ENCODE results near the gene PFN3. TPM values are rescaled to one million over a fixed set of nuclear protein-coding genes. Genes with fewer than 3 reads are reported as not detected.

The PFN3 gene
- total and polyA plus RNA-seq, 4 donors = not detected

- no peak for TF ChIP-seq CTCF (IDR thresholded peaks at IDR 0.05; ENCODE audit: control extremely low read depth, extremely low read depth)
- DNase-seq (no peak), ATAC-seq (ENCODE audit: insufficient read depth, low FRiP score) (no peak)
- no peaks in the 10 kb centered on the region for H3K9me3 ChIP-seq (ENCODE audit: control insufficient read depth in 4 of 4, insufficient read depth in 3 of 4, low read length in 3 of 4)
- H3K27me3 ChIP-seq (ENCODE audit: control insufficient read depth in 3 of 3, insufficient read depth in 3 of 3, low read length in 2 of 3) = peaks cover 0 to 3% (median 0%) of the 10 kb centered on the region in 3 donors
- no peak within 1 kb of the TSS for H3K4me3 ChIP-seq
- WGBS, 2 donors = 85 to 89% methylated on average over 9 of the region's 9 CpGs
- H3K4me1 ChIP-seq (ENCODE audit: control insufficient read depth in 5 of 5, insufficient read depth in 5 of 5, low read length in 5 of 5) = peaks cover 0 to 6% (median 0%) of the 10 kb centered on the region in 5 donors
- H3K36me3 ChIP-seq (ENCODE audit: control insufficient read depth in 4 of 4, insufficient read depth in 4 of 4, low read length in 4 of 4) = no peaks in the 10 kb centered on the region
- H3K9ac ChIP-seq (ENCODE audit: insufficient read depth in 1 of 2, low read length in 2 of 2) = no peak within 1 kb of the TSS
- H3K27ac ChIP-seq (ENCODE audit: low read depth in 1 of 2, low read length in 1 of 2) = no peak within 1 kb of the TSS
Observed at GRCh38 chr5:177409043-177409801, 8.8 kb upstream of the PFN3 start, which contains the start of gene F12. F12 (minus strand) TSS chr5:177409564; CDS start chr5:177409527, 37 bp downstream.

- no peak for DNase-seq
- WGBS, 2 donors = 30 to 56% methylated on average over 5 of the region's 5 CpGs
- H3K9me3 ChIP-seq (ENCODE audit: control insufficient read depth in 4 of 4, insufficient read depth in 3 of 4, low read length in 3 of 4) = no peaks in the 10 kb centered on the region
- peaks cover 0 to 28% (median 9%) of the 10 kb centered on the region in 5 donors for H3K4me1 ChIP-seq (ENCODE audit: control insufficient read depth in 5 of 5, insufficient read depth in 5 of 5, low read length in 5 of 5)
- peaks cover 0 to 29% (median 28%) of the 10 kb centered on the region in 3 donors for H3K27me3 ChIP-seq (ENCODE audit: control insufficient read depth in 3 of 3, insufficient read depth in 3 of 3, low read length in 2 of 3)
- no peak overlapping the region for H3K4me3 ChIP-seq
- H3K27ac ChIP-seq (ENCODE audit: low read depth in 1 of 2, low read length in 1 of 2) = no peak overlapping the region
- no peak for TF ChIP-seq CTCF (IDR thresholded peaks at IDR 0.05; ENCODE audit: control extremely low read depth, extremely low read depth)
- ATAC-seq (ENCODE audit: insufficient read depth, low FRiP score) = no peak
- H3K36me3 ChIP-seq (ENCODE audit: control insufficient read depth in 4 of 4, insufficient read depth in 4 of 4, low read length in 4 of 4) = no peaks in the 10 kb centered on the region
- H3K9ac ChIP-seq (ENCODE audit: insufficient read depth in 1 of 2, low read length in 2 of 2) = no peak overlapping the region
Observed at GRCh38 chr5:177405805-177406204, 5.3 kb upstream of the PFN3 start.

- no peaks in the 10 kb centered on the region for H3K9me3 ChIP-seq (ENCODE audit: control insufficient read depth in 4 of 4, insufficient read depth in 3 of 4, low read length in 3 of 4)
- H3K36me3 ChIP-seq (ENCODE audit: control insufficient read depth in 4 of 4, insufficient read depth in 4 of 4, low read length in 4 of 4) = no peaks in the 10 kb centered on the region
- peaks cover 0 to 34% (median 32%) of the 10 kb centered on the region in 3 donors for H3K27me3 ChIP-seq (ENCODE audit: control insufficient read depth in 3 of 3, insufficient read depth in 3 of 3, low read length in 2 of 3)
- H3K27ac ChIP-seq (ENCODE audit: low read depth in 1 of 2, low read length in 1 of 2) = no peak overlapping the region
- WGBS, 2 donors = 88 to 91% methylated on average over 2 of the region's 2 CpGs
- no peak for TF ChIP-seq CTCF (IDR thresholded peaks at IDR 0.05; ENCODE audit: control extremely low read depth, extremely low read depth)
- no peak overlapping the region for H3K9ac ChIP-seq (ENCODE audit: insufficient read depth in 1 of 2, low read length in 2 of 2)
- peaks cover 0 to 31% (median 12%) of the 10 kb centered on the region in 5 donors for H3K4me1 ChIP-seq (ENCODE audit: control insufficient read depth in 5 of 5, insufficient read depth in 5 of 5, low read length in 5 of 5)
- DNase-seq (no peak), ATAC-seq (ENCODE audit: insufficient read depth, low FRiP score) (no peak)
- no peak overlapping the region for H3K4me3 ChIP-seq
Observed at GRCh38 chr5:177405312-177405711, 4.9 kb upstream of the PFN3 start.

Measured in lung (tissue), 12 donors.